ENCODE measurements around the gene TREML4.

DNA sequence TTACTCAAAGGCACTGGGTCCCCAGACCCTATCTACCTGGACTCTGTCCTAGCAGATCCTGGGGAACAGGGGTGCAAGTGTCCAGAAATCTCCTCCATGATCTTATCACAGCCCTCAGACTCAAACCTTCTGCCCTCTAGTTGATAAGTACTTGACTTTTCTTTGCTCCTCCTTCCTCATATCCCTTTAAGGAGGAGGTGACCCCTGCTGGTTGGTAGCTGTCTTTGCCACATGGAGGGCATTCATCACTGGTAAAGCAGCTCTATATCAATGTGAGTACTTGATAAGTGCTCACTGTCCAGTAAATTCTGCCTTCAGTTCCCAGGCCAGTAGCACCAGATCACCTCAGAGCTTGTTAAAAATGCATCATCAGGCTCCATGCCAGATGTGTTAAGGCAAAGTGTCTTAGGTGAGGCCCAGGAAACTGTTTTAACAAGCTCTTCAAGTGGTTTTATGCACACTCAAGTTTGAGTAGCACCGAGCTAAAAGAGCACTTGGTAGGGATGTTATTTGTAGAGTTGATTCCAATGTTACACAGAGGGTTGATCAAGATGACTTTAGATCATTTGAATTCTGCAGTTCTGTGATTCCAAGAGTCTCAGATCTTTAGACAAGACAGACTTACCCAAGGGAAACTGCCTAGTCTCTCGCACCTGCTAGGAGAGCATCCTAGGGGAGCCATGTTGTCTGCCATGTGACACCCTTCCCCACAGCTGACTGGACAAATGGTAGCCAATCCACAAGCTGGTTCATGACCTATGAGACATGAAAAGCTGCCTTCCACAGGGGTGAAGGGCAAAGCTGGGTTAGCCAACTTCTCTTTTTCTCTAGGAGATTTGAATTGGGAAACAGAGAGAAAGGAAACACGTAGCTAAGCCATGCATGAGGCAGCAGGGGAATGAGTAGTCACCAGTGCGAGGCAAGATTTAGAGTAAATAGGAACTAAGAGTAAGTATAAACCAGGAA lies 45.8 kb upstream of the TREML4 start:
- TF ChIP-seq TAF1 (conservative IDR thresholded peaks at IDR 0.05) (no peak), RAD21 (IDR thresholded peaks at IDR 0.05) (peak; percentile 70 to 81)
